Measurements from ENCODE around the gene MLC1.

Gene MLC1

DNA sequence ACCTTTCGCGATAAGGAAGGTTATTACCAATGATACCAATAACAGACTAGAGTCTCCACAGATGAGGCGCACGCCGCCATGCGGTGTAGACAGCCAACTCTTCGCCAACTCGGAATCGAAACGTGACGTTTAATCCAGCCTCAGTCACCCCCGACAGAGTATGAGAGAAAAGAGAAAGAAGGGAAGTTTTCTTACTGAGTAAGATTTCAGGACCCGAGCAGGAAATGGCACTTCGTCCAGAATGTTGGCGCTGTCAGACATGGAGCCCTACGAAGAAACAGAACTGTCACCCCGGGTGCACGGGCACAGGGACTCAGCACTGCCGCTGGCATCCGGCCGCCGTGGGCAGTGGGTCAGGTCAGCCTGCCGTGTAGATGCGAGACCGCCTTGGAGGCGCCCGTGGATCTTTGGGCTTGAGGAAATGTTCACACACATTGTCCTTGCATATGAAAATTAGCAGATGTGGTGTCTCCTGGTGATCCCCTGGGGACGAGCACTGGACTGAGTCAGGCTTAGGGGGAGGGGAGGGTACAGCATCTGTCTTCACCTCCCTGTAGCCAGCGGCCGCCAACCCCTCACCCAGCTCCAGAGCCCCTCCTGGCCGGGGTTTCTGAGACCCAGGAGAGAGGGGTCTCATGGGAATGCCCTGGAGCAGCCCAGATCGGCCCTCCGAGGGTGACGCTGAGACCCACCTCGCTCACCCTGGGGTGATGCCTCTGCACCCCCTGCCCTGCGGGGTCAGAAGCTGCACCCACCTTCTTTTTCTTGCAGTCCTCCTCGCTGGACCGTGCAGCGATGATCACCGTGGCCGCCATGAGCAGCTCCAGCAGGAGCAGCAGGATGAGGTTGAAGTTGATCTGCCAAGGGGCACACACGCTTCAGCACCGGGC is 8.3 kb downstream of the MLC1 start:
- no peak for DNase-seq (ENCODE audit: low read depth in 2 of 2)

DNA sequence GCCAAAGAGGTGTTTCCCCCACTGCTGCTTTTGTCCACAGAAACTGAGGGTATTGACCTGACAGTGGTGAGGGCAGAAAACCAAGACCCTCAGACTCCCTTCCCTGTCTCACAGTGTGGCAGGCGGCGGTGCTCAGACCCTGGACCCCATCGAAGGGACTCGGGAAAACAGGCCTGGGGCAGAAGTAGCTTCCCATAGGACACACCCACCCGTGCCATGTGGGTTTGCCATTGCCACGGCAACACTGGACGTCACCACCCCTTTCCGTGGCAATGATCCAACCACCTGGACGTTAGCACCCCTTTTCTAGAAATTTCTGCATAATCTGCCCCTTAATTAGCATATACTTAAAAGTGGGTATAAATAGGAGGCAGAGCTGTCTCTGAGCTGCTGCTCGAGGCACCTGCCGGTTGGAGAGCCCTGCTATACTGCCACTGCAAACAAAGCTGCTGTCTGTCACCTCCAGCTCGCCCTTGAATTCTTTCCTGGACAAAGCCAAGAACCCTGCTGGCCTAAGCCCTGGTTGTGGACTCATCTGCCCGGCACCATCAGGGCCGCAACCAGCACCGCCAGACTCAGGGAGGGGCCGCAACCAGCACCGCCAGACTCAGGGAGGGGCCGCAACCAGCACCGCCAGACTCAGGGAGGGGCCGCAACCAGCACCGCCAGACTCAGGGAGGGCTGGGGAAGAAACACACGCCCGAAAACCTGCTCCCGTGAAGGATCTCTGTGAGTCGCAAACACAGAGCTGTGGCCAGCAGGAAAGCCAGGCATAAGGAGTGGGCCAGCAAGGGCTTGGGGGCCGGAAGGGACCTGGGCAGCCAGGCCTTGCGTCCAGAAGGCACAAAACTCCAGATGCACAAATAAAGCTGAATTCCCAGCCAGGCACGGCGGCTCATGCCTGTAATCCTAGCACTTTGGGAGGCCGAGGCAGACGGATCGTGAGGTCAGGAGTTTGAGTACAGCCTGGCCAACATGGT is 10.4 kb downstream of the MLC1 start:
- DNase-seq (ENCODE audit: low read depth in 2 of 2) = no peak

DNA sequence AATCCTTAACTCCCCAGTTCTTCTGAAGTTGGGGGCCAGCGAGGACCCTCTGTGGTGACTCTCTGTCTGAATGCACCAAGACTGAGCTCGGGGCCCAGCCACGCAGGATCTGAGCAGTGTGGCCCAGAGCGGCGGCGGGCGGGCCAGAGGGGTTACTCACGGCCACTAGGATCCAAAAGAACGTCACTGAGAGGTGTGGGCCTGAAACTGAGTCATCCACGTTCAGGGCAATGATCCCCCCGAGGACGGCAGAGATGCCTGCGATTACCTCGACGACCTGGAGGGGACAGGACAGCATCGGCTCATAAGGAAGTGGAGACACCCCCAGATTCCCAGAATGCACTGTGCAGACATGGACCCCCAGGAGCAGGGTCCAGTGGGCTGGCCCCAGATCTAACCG is 11.2 kb downstream of the MLC1 start:
- no peak for DNase-seq (ENCODE audit: low read depth in 2 of 2)

DNA sequence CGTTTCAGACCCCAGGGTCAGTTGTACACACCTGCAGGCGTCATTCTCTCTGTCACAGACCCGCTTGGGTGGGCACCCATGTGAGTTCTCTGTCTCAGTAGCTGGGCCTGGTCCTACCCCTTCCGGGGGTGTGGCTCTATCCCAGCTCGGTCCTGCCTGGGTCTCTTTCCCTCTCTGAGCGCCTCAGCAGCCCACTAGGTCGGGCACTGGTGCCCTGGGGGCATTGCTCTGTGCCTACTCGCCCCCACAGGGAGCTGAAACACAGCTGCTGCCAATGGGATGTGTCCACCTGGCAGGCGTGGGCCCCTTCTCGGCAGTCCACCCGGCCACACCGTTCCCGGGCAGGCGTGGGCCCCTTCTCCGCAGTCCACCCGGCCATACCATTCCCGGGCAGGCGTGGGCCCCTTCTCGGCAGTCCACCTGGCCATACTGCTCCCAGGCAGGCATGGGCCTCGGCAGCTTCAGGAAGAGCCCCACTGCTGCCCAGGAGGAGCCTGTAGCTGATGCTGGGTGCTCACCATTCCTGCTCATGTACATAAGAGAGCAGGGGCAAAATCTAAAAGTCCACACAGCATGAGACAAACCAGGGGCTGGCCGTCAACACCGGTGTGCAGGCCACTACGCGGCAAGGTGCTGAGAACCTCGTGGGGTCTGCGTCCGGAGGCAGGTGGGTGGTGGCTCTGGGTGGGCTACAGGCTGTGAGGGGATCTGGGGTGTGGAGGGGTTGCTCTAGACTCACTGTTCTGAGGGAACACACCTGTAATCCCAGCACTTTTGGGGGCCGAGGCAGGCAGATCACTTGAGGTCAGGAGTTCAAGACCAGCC is 12.3 kb downstream of the MLC1 start:
- DNase-seq (ENCODE audit: low read depth in 2 of 2) = no peak

DNA sequence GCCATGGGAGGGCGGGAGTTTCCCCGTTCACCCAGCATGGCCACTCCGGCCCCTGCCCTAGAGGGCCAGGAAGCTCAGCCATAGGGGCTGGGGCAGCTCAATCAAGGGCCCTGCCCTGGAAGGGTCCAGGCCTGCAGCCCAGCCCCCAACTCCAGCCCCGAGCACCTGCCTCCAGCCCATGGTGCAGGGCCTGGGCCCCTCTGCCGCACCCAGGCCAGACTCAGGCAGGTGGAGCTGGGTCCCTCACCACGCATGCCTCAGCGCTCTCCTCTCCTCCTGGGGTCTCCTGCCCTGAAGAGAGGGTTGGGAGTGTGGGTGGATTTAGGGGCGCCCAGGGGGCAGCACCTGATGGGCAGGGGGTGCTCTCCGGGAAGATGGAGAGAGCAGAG is 13.1 kb downstream of the MLC1 start:
- DNase-seq (ENCODE audit: low read depth in 2 of 2) = no peak

DNA sequence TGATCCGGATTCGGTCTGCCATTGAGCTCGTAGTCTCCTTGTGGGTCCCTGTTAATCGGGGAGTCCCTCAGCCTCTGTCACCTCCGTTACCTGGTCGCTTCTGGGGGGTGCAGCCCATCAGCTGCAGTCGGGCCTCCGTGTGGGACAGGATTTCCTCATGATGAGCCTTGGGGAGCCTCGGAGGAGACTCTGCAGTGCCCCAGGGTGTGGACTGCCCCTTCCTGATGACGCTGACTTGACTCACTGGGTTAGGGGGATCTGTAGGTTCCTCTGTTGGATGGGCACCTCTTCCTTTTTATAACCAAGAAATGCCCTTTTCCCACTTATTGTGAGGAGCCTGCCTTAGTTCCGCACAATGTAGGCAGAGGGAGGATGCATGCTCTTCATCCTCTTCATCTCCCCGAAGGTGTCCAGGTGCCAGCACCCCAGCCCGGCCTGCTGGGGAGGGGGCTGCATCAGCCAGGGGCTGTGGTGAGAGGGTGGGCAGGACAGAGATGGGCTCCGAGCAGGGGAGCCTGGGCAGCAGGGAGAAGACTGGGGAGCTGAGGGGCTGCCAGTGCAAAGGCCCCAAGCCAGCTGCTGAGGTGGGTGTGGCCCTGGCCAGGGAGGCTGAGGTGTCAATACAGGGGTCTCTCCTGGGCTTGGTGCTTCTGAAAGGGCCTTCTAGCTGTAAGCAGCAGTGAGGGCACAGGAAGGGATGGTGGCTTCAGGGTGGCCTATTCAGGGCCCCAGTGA is 13.6 kb downstream of the MLC1 start:
- no peak for DNase-seq (ENCODE audit: low read depth in 2 of 2)

DNA sequence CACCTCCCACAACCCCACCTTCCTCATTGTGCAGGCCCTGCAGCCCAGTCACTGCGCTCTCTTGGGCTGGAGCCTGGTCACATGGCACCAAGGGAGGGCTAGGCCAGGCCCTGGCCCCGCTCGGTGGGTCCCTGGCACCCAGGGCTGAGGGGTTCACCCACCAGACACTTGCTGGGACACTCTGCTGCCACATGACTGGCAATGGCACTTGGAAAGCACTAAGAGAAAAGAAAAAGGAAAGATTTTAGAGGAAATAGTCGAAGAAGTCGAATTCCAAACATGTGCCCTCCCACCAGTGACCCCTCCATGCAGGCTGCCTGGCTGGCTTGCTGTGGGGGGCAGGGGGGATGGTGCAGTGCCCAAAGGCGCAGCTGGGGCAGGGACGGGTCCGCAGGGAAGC is 14.9 kb downstream of the MLC1 start:
- DNase-seq (ENCODE audit: low read depth in 2 of 2) = no peak

DNA sequence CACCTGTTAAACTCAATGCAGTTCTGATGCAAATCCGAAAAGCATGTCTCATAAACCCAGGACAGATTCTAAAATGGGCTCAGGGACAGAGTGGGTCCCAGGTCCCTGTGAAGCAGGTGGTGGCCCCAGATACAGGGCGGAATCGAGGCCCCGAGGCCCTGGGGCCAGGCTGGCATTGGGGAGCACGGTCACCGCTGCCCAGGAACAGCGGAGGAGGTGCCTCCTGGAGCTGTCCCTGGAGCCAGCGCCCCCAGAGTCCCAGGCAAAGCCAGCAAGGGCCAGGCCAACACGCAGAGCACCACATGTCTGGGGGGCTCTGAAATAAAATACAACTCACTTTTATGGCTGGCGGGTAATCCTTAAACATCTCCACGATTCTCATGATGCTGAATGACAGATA is 17.1 kb downstream of the MLC1 start:
- no peak for DNase-seq (ENCODE audit: low read depth in 2 of 2)

DNA sequence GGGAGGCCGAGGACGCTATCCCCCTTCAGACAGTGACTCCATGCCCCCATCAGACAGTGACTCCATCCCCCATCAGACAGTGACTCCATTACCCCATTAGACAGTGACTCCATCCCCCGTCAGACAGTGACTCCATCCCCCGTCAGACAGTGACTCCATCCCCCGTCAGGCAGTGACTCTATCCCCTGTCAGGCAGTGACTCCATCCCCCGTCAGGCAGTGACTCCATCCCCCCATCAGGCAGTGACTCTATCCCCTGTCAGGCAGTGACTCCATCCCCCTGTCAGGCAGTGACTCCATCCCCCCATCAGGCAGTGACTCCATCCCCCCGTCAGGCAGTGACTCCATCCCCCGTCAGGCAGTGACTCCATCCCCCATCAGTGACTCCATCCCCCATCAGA is 18.0 kb downstream of the MLC1 start:
- no peak for DNase-seq (ENCODE audit: low read depth in 2 of 2)

DNA sequence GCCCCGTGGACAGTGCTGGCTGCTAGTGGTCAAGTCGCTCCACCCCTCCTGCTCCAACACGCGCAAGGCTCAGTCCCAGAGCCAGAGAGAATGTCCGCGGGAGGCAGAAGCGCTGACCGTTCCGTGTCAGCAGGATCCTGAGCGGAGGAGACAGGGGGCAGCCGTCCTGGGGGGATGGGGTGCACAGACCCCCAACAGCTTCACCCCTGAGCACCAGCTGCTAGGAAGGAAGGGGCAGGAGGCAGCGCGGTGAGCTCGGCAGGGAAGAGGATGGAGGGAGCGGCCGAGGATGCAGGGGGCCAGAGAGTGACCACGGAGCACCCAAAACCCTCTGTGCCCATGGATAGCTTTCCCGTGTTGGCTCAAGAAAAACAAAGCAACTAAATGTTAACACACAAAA is 20.8 kb downstream of the MLC1 start:
- DNase-seq (ENCODE audit: low read depth in 2 of 2) = no peak

DNA sequence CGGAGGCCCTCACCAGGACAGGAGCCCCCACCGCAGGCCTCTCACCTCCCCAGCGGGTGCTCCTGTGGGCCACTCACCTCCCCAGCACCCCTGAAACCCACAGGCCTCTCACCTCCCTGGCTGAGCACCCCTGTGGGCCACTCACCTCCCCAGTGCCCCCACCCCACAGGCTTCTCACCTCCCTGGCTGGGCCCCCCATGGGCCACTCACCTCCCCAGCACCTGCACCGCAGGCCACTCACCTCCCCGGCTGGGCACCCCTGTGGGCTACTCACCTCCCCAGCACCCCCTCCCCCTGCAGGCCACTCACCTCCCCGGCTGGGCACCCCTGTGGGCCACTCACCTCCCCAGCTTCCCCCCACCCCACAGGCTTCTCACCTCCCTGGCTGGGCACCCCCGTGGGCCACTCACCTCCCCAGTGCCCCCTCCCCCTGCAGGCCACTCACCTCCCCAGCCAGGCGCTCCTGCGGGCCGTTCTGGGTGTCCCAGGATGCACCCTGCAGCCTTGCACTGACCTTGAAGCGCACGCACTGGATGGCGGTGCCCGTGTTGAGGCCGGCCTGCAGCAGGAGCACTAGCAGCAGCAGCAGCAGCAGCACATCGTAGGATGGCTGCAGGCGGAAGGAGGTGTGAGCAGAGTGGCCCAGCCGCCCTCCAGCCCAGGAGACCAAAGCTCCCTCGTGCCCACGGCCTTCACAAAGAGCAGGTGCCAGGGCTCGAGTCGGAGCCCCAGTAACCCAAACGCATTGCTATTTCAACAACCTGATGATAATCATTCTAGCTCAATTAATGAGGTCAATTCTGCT is 21.4 kb downstream of the MLC1 start:
- no peak for DNase-seq (ENCODE audit: low read depth in 2 of 2)

DNA sequence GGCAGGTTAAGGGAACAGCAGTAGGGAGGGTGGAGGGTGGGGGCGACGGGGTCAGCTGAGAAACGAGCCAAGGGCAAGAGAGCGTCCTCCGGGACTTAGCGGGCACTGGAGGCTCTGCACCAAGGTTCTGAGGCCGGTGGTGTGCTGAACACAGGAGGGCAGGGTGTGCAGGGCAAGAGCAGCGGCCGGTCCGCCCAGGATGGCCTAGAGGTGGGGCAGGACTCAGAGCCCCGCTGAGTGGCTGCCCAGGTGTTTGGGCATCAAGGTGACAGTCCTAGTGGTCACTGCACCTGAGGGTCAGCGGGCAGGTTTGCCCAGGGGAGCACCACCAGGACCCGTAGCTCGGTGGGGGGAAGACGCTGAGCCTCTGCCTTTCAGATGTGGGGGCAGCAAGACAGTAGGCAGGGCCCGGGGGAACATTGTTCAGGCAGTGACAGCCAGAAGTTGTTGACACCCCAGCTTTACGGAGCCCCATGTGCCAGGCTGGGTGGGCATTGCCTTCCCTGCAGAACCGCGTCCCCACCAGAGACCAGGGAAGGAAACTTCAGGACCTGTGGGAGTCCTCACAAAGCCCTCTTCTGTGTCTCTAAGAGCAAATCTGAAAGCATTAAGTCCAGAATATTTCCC is 22.6 kb downstream of the MLC1 start:
- DNase-seq (ENCODE audit: low read depth in 2 of 2) = no peak

DNA sequence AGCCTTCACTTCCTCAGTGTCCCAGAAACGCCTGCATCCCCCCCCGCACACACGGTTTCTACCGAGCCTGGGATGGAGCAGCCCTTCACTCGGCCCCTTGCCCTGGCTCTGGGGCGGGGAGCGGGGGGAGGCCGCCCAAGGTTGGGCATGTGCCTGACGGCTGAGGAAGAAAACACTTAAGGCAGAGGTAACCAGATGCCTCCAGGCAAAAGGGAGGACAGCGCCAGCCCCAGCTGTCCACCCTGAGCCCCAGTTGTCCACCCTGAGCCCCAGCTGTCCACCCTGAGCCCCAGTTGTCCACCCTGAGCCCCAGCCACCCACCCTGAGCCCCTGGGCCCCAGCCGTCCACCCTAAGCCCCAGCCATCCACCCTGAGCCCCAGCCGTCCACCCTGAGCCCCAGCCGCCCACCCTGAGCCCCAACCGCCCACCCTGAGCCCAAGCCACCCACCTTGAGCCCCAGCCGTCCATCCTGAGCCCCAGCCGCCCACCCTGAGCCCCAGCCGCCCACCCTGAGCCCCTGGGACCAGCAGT is 23.3 kb downstream of the MLC1 start:
- no peak for DNase-seq (ENCODE audit: low read depth in 2 of 2)

DNA sequence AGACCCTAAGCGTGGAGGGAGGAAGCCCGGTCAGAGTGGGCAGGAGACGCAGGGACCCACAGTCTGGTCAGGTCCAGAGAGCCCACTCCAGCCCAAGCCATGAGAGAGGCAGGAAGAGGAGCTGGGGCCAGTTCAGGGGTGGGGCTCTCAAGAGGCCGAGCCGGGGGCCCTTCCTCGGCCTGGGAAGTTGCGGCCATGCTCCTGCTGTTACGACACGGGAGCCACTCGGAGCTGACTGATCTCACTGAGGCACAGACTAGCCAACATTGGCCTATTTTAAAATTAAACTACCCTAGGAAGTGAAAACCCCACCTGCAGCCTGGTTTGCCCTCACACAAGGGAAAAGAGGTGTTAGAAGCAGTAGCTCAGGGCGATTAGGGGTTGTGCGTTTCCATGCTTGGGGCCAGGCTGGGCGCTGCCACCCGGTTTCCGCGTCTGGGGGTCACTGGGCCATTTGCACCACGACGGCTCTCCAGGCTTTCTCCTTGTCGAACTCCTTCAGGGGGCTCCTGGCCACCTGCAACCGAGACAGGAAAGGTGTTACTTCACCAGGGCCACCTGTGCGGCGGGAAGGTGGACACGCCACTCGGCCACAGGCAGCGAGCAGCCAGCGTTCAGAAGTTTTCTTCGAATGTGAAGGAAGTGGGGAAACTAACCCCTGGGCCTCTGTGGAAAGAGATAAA is 23.9 kb downstream of the MLC1 start:
- DNase-seq (ENCODE audit: low read depth in 2 of 2) = no peak

DNA sequence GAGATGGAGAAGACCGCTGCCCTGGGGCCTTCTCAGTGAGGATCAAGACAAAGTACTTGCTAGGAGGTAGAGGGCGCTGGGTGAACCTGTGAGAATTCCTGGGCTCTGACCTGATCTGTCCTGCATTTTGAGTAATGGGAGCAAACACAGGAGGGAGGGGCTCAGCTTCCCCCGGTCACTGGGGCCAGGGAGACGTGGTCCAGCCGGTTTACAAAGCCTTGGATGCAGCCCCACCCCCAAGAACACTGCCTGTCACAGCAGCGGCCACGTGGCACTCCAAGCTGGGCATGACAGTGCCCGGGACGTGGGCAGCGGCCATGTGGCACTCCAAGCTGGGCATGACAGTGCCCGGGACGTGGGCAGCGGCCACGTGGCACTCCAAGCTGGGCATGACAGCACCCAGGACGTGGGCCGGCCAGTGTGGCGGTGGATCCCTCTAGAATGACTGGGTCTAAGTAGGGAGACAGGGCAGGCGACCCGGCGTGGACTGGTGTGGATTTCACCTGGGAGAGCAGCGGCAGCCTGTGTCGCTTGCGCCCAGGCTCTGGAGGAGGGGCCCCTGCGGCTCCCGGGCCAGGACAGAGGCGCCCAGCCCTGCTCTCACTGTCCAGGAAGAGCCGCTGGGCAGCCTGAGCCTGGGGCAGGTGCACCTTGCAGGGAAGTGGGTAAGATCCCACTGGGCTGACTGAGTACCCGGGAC is 24.6 kb downstream of the MLC1 start:
- no peak for DNase-seq (ENCODE audit: low read depth in 2 of 2)

DNA sequence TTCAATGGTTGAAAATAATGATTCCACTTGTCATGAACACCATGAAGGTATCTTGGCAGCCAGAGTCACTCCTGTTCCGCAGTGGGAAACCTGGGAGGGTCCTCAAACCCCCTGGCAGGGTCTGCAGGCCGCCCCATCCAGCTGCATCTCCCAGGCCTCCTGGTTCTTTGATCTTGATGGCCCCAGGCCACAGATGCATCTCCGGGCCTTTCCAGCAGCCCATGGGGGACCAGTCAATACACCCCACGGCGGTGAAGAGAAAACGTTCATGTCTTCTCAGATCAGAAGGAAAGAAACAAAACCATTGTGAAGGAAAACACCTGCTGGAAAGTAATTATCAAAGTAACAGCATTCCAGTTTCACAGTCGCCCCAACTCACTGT is 25.4 kb downstream of the MLC1 start:
- no peak for DNase-seq (ENCODE audit: low read depth in 2 of 2)

DNA sequence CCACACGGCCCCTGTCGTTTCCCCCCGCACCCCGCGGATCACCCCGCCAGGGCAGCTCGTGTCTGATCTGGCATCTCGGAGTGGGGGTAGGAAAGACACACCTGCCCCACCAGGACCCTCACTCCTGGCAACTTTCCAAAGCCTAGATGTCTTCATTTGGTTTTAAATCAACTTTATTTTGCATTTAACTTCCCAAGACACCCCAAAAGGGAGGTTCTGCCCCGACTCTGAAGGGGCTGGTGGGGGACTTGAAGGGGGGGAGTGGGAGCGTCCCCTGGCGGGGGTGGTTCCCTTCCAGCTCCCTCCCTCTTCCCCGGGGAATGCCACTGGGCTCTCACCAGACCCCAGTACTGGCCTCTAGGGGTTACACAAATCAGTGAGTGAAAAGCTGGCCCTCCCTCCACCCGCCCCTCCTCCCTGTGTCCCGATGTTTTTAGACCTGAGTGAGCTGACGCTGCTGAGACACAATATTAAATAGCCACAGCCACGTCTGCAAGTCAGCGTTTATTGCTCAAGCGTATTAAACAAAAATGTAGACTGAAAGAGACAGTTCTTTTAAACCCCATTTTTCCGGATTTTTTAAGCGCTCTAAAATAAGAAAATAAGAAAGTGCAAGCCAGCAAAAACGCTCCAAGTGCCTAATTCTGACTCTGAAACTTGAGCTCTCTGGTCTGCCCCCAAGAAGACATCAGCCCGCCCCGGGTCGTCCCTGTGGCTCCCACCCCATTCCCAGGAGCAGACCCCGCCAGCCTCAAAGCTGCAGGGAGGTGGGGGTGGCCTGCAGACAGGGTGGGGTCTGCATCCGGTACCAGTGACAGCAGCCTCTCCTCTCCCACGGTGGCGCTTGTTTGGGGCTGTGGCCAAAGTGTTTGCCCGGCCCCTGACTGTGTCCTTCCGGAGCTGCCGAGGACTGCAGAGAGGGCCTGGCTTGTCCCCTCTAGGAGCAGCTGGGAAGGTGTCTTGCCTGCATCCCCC is 26.0 kb downstream of the MLC1 start:
- DNase-seq (ENCODE audit: low read depth in 2 of 2) = no peak

All from activated CD8-positive, alpha-beta memory T cell treated with anti-CD3 and anti-CD28 coated beads for 4 hours (primary cell).